ENCODE data around the gene ZNF534.
"Not testable (repeated sequence)": the region's sequence is repeated elsewhere in the genome, so short reads cannot be mapped to it uniquely, and the experiment has no call there.

ZNF534 gene

DNA sequence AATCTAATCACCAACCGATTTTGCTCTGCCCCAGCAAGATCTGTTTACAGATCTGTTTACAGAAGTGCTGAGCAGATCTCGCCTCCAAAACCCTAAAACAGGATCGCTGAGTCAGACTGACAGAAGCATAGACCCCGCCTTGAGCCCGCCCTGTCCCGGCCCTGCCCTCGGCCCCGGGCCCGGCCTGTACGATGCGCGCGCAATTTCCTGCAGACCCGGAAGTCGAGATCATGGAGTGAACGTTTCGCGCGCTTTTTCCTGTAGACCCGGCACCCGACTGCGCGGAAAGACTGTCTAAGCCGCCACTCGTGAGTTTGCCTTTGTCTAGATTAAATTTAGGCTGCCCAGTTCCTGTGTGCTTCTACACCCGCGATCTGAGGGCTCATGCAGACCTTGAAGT is at the start of gene ZNF534:
Gene ZNF534 (plus strand): TSS at position 212 of the 400 bp plus-strand sequence. CDS start 2,327 bp downstream, outside the sequence.
- no peak for DNase-seq

DNA sequence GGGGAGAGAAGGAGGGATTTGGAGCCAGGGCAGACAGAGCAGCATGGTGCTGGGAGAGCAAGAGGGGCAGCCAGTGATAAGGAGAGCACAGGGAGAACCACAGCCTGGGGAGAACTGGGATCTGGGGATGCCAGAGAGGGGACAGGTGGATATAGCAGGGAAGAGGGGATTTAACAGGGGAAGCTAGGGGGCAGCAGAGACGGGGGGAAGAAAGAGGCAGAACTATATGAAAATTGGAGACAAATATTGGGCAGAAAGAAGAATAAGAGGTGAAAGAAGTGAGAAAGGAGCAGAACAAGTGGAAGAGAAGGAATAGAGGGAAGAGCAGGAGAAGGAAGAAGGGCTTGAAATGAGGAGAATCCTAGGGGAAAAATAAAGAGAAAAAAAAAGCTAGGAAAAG is 37.8 kb upstream of the ZNF534 start:
- no peak for DNase-seq

GRCh38 chr19:52397310-52398080 is 31.5 kb upstream of the ZNF534 start, which contains the start of gene ZNF528:
Gene ZNF528, plus strand, starts transcription at chr19:52397849. Its CDS starts 4,165 bp downstream, at chr19:52402014.
- peak; percentile 69 to 89 (median 82) for DNase-seq

GRCh38 chr19:52398081-52398441 is 30.9 kb upstream of the ZNF534 start:
- peak in 2 of 3 experiments; percentile 24 to 30 for DNase-seq

- no peak for DNase-seq
Observed at GRCh38 chr19:52410276-52410675, 18.7 kb upstream of the ZNF534 start.

GRCh38 chr19:52415711-52416110 is 13.2 kb upstream of the ZNF534 start:
- DNase-seq: no peak

DNA sequence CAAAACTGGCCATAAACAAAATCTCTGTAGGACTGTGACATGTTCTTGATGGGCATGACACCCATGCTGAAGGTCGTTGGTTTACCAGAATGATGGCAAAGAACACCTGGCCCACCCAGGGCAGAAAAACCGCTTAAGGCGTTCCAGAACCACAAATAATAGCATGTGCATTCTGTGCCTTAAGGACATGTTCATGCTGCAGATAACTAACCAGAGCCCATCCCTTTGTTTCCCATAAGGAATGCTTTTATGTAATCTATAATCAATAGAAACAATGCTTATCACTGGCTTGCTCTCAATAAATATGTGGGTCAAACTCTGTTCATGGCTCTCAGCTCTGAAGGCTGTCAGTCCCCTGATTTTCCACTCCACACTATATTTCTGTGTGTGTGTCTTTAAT is 13.2 kb downstream of the ZNF534 start:
- no peak for DNase-seq

GRCh38 chr19:52444506-52444905 is 15.6 kb downstream of the ZNF534 start:
- DNase-seq: no peak

DNA sequence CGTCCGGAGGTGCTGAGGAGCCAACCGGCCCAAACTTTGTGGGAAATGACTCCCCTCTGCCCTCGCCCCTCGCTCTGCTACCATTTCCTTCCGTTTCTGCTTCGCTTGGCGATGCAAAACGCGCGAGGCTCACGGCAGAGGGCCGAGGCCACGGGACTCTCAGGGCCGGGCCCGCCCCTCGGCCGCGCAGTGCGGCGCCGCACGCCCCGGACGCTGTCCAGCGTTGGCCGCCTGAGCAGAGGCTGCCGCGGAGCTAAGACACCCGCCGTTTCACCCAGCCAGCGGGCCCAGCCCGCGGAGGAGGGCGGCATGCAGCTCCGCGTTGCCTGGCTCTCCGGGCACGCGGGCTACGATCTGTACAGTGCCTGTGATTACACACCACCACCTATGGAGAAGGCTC is 22.3 kb downstream of the ZNF534 start:
- DNase-seq: no peak

DNA sequence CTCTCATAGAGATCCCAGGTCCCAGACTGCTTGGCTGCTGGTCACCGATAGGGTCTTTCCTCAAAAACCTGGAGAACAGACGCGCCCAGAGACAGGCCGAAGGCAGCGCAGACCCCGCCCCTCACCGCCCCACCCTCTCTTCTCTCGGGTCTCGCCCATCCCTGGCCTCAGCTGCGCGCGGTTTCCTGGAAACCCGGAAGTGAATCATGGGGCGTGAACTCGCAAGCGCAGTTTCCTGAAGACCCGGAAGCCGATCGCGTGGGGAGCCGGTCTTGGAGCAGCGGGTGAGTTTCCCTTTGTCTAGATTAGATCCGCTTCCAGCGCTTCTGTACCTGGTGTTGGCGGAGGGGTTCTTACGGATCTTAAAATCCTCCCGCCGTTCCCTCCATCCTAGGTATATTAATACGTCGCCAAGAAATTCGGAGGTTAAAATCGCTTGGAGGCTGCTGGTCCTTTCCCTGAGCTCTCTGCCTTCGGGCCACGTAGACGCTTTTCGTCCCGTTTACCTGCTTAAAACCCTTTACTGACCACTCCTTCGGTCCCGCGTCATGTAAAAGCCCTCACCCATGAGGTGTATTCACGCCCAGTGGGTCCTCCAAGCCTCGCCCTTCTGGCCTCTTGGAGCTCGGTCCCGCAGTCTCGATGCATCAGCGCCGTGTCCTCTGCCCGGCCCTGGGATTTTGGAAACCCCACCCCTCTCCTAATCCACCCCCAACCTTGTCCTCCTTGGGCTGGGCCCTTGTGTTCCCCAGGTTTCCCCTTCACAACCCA is 24.6 kb downstream of the ZNF534 start, which contains the start of gene ZNF578:
Gene ZNF578 (plus strand): TSS at position 230 of the 771 bp plus-strand sequence. CDS start 48,293 bp downstream, outside the sequence.
- peak in 1 of 3 experiments; percentile 11 for DNase-seq

GRCh38 chr19:52464798-52465470 is 36.0 kb downstream of the ZNF534 start:
- DNase-seq: peak; percentile 3 to 80 (median 39)

DNA sequence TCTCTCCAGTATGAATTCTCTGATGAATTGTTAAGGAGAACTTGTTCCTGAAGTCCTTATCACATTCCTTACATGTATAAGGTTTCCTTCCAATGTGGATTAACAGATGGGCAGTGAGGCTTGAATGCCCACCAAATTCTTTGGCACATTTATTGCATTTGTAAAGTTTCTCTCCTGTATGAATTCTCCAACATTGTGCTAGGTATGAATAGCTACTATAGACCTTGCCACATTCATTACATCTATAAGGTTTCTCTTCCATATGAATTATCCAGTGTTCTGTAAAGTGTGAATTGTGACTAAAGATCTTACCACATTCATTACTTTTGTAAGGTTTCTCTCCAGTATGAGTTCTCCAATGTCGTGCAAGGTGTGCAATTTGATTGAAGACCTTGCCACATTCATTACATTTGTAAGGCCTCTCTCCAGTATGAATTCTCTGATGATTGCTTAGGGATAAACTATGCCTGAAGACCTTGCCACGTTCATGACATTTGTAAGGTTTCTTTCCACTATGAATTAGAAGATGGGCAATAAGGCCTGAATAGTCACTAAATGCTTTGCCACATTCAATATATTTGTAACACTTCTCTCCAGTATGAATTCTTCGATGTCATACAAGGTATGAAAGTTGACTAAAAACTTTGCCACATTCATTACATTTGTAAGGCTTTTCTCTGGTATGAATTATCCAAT is 44.9 kb downstream of the ZNF534 start:
- no peak for DNase-seq

- no peak for DNase-seq
Observed at GRCh38 chr19:52474351-52475127, 45.6 kb downstream of the ZNF534 start.

GRCh38 chr19:52484111-52484743 is 55.3 kb downstream of the ZNF534 start:
- not testable (repeated sequence) for DNase-seq

DNA sequence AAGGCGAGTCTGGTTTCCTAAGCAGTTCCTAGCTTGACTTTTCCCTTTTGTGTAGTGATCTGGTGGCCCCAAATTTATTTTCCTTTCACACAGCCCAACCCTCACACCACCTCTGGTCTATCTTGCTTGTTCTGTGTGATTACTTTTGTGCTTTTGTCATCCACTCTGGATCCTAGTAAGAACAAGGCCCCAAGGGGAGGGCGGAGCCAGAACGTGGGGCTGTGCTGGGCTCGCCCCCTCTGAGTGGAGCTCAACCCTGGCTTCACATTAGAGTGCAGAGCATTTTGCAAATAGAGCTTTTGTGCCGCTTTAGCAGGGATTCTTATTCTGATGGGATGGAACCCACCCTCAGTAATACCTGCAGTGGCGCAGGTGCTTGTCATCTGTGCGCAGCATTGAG is 56.1 kb downstream of the ZNF534 start:
- not testable (repeated sequence) for DNase-seq

GRCh38 chr19:52485561-52486240 is 56.8 kb downstream of the ZNF534 start:
- DNase-seq: not testable (repeated sequence)

DNA sequence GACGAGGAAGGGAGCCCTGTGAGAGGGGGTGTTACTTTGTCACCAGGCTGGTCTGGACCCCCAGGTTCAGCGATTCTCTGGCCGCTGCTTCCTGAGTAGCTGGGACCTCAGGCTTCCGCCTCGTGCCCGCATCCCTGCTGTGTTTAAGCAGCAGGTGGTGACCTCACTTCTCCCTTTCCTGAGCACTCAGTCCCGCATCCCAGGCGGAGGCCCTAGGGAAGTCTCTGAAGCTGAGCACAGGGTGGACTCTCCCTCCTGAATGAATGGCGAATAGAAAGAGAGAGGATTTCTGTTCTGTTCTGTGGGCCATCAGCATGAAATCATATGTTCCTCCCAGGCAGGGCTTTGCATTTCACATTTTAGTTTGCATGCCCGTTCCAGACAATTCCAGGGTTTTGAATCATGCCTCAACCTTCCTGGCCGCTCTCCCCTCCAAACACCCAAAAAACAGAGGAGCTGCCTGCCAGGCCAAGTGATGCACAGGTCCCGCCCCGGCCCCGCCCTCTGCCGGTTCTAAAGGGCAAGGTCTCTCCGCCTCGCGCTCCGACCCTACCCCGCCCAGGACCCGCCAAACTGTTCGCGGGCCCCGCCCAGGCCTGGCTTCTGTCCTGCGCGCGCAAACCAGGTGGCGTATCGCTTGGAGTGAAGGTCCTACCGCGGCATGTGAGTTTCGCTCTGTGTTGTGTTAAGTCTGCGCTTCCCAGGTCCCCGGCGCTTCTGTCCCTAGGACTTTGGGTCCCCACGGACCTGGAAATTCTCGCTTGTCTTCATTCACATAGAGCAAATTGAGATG is 63.4 kb downstream of the ZNF534 start:
- no peak for DNase-seq

DNA sequence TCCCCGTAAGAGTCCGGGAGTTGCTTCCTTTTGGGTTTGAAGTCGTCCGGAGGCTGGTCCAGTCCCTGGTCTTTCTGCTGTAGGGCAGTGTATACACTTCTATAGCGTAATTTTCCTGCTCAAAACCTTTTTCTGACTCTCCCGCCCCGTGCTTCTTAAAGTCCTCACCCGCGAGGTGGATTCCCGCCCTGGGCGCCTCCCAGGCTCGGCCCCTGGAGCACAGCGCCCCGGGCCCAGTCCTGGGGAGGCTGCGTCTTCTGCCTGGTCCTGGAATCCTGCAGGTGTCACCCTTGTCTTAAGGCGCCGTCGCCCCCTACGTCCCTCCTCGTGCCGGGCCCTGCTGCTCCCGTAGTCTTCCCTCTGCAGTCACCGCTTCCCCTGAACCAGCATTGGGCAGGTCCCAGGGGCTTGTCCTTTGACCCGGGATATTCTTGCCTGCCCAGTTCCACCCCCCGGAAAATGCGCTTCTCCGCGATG is 64.1 kb downstream of the ZNF534 start:
- no peak for DNase-seq

- no peak for DNase-seq
Observed at GRCh38 chr19:52494518-52494917, 65.6 kb downstream of the ZNF534 start.

- DNase-seq: no peak
Observed at GRCh38 chr19:52498571-52498970, 69.6 kb downstream of the ZNF534 start.

Data from NCI-H1417 (cell line).